HG03103 (cell line): ENCODE data around the gene PLA1A.
"Not testable (repeated sequence)": the region's sequence is repeated elsewhere in the genome, so short reads cannot be mapped to it uniquely, and the experiment has no call there.

Experiments used
- ATAC-seq: cut with Tn5 transposase; IDR thresholded peaks from one replicate; pipeline ENCODE4 v1.9.1; 2021; ENCODE audit warnings: low read depth; ENCODE audit not compliant: unreplicated experiment

Gene PLA1A

DNA sequence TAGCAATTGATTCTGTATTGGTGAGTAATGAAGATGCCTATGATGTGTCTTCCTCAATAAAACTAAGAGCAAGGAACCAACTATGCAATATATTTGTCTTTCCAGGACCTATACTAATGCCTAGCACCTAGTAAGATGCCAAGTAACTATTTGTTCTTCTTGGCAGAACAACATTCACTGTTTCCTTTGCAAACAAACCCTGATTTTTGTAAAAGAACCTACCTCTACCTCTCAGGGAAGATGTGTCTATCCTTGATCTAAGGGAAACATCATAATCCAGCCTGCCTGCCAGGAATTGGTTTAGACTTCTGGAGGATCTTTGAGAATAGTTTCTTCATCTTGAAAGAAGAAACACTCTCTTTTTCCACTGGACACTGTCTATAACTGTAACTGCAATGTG, 22.2 kb upstream of the PLA1A start:
- no peak for ATAC-seq

DNA sequence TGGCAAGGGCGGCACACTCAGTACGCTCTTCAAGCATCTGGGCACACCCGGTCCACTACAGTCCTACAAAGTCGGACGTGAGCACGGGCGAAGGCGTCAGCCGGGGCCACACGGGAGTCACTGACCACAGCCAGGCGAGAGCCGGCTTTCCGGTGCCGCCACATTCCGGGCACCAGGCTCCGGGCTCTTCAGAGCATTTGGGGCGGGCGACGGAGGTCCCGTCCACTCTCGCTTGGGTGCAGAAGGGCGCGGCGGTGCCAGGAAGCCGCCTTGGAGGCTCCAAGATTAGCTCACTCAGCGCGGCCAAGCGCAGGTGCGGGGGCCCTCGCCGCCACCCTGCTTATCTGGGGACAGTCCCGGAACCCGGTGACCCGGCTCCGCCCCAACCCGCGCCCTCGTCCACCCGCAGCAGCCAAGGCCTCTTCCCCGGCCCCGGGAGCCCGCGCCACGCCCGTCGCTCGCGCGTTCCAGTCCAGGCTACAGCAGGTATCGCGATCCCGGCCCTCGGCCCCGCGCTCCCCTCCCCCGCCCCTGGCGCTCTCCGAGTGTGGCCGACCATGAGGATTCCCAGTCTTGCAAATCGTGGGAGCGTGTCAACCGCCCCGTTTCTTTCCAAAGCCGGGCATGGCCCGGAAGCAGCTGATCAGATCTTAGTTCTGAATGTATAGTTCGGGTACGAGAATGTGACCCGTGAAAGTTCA, 18.2 kb upstream of the PLA1A start, which contains the start of gene ADPRH:
Gene ADPRH, plus strand, starts transcription at position 127 of the 701 bp plus-strand sequence. CDS start 2,678 bp downstream, outside the sequence.
- ATAC-seq, result peak; percentile 49

DNA sequence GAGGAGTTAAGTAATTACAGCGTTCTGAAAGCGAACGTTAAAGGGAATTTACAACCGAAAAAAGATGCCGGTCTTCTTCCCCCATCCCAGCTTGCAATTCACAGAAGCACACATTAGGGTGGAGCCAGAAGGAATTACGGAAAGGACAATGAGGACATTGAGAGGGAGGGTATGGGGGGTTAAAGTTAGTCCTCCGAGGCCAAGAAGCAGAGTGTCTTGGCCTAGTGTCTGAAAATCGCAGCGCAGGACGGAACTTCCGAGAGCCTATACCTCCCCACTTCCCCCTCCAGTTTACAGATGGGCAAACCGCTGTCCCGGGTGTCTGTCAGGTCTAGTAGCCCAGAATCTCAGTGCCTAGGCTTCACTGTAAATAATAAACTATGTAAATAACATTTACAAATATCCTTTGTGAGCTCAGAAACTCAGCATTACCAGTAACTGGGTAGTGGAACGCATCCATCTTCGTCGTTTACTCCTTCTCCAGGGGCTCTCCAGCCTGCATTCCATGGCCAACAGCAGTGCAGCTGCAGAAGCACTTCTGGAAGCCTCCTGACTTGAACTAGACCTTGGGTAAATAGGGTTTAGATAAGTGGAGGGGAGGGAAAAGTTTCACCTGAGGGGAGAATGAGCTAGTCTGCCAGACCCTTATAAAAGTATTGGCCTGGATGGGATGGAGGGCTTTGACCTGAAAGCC, 17.5 kb upstream of the PLA1A start:
- peak; percentile 53 for ATAC-seq

DNA sequence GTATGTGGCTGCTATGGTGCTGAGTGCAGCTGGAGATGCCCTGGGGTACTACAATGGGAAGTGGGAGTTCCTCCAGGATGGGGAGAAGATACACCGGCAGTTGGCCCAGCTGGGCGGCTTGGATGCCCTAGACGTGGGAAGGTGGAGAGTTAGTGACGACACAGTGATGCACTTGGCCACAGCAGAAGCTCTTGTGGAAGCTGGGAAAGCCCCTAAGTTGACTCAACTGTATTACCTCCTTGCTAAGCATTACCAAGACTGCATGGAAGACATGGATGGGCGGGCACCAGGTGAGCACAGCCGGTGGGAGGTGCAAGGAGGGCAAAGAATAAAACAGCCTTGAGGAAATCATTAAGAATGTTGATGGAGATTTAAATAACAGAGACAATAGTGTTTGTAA, 15.5 kb upstream of the PLA1A start:
- no peak for ATAC-seq

DNA sequence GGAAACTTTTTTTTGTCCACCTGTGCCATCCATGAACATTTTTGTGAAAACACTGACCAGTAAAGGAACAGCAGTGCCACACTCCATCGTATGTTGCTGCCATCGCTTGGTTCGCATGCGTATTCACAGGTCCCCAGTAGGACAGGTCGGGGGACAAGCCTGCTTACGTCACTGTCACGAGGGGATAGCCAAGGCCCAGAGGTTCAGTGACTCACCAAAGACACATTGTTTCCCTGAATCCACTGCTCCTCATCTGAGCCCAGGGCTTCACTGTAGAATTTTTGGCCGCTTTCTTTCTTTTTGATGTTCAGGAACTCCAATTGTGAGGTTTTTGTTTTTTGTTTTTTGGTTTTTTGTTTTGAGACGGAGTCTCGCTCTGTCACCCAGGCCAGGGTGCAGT, 12.5 kb upstream of the PLA1A start:
- no peak for ATAC-seq

DNA sequence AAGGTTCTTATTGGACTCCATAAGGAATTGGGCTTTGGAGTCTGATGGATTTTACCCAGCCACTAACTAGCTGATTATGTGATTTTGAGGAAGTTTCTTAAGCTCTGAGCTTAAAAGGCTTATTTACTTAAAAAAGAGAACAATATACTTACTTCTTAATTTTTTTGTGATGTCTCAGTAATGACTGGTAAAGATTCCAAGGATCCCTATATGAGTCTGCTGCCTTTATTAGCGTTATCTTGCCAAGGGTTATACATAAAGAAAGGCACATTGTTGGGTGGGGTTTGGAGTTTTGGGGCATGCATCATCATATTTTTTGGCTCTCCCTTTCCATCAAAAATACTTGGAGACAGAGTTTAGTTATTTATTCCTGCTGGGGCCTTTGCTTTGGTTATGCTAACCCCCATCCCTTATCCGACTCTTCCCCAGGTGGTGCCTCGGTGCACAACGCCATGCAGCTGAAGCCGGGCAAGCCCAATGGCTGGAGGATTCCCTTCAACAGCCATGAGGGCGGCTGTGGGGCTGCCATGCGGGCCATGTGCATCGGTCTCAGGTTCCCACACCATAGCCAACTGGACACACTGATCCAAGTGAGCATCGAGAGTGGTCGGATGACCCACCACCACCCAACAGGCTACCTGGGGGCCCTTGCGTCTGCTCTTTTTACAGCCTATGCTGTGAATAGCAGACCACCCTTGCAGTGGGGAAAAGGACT, 11.7 kb upstream of the PLA1A start:
- no peak for ATAC-seq

DNA sequence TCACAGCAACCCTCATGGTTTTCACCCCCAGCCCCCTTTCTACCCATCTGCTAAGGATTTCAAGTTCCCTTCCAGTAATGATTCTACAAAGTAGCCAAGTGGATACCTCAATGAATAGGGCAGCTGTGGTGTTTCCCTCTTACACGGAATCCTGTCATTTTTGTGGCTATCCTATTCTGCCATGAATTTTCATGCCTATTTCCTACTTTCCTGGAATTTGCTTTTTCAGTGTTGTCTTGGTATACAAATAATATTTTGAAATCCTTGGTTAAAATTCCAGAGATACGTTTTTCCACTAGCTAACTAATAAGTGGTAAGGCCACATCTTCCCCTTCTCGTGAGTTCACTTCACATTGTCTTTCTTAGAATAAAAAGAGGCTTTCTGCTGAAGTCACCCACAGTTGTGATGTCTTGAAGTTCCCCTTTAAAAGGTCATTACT, 10.9 kb upstream of the PLA1A start:
- no peak for ATAC-seq

DNA sequence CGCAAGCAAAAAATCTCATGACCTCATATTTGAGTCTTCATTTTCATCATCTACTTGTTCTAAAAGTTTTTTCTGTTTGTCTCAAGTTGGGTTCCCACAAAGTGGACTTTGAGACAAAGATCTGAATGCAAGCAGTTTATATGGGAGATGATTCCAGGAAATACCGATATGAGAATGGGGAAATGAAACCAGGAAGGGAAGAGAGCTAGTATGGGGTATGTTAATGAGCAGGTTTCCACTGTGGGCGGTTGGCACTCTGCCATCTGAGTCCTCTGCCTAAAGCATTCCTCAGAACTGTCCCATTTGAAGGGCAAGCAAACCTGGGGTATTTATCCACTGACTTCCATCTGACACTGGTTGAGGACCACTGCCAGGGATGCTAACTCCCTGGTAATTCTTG, 9.6 kb upstream of the PLA1A start:
- ATAC-seq, result no peak

DNA sequence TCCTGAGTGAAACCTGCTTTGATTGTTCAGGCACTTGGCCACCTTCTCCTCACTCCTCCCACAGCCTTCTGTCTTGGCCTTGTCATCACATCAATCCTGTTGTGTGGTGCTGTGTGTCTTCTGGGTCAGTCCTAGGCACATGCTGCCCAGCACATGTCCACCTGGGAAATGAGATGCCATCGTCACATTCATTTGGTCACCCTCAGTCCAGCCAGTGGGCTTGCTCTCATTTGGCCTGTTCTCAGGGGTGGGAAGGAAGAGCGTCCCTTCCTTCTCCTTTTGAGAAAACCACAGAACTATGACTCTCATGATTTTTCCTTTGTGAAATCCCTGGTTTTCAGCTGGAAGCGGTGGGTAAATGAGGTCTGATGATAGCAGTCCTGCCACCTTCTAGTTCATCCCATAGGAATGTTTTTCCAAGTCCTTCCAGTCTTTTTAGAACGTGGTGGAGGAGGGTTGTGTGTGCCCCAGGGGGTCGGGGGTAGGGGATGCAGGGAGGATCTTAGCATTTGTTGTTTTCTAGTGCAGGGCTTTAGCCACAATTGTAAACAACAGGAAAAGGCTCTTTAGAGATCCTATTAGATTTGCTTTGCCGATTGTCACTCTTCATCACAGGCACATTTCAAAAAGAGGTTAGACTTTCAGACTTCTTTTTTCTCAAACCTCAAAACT, 8.4 kb upstream of the PLA1A start:
- ATAC-seq, result no peak

DNA sequence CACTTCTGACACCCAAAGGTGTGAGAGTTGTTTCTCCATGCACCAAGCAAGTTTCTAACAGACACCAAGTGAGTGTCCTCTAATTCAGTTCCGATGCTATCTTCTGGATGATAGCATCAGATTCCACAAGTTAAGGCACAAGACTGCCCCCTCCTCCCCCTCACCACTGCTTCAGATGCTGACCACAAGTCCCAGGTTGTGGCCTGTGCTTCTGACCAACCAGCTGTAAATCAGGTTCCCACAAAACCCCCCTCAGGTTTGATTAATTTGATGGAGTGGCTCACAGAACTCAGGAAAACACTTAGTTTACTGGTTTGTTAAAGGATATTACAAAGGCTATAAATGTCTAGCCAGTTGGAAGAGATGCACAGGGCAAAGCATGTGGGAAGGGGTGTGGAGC, 7.0 kb upstream of the PLA1A start:
- ATAC-seq, result no peak

DNA sequence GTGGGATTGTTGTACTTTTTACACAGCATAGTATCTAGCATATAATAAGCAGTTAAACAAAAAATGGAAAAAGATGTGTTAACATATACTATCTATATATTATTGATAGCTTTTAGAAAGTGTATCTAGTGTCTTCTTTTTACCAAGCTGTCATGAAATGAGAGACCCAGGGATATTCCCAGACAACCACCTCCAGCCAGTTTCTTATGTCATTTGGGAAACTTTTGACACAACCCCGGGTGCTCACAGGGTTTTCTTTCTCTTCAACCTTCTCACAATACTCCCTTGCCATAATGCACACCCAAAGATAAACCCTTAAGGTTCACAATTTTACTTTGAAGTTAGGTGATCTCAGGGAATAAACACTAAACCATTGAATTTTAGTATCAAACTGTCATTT, 4.8 kb upstream of the PLA1A start:
- ATAC-seq, result no peak

DNA sequence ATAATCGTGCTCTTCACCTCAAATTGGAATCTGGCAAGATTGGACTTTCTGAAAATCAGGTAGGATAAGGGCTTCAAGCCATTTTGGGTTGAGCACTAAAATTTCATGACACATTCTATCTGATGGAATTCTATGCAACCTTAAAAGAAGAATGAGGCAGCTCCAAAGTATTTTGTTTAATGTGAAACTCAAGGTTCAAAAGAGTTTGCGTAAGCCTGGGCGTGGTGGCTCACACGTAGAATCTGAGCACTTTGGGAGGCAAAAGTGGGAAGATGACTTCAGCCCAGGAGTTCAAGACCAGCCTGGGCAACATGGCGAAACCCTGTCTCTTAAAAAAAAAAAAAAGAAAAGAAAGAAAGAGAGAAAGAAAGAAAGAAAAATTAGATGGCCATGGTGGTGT, 3.6 kb upstream of the PLA1A start:
- no peak for ATAC-seq

DNA sequence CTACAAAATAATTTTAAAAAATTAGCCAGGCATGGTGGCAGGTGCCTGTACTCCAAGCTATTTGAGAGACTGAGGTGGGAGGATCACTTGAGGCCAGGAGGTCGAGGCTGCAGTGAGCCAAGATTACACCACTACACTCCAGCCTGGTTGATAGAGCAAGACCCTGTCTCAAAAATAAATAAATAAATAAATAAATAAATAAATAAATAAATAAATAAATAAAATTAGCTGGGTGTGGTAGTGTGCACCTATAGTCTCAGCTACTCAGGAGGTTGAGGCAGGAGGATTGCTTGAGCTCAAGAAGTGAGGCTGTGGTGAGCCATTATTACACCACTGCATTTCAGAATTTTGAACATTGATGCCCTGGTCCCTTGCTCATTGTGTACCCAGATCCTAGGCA, 2.8 kb upstream of the PLA1A start:
- ATAC-seq, result not testable (repeated sequence)

DNA sequence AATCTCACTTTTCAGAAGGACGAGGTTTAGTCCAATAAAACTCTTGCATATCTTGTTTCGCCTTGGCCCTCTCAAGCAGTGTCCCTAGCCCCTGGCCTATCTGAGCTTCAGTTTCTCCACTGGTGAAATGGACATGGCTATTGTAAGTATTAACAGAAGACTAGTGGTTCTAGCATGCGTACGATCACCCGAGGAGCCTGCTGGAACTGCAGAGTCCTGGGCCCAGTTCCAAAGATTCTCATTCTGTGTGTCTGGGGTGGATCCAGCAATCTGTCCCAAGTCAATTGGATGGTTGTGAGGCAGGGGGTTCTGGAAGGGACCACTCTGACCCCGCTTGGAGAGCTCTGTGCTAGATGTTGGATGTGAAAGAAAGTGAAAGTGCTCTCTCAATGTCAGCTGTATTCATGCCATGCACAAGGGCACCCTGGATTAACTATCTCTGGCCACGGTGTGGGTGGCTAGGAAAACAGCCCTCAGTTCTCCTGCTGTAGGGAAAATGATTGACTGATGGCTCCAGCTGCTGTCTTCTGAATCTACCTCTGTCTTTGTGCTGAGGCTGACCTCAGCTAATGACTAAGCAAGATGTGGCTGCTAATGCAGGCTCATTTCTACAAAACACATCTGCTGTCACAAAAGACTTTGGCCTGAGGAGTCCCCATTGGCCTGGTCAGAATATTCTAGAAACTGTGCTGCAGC, 1.9 kb upstream of the PLA1A start:
- no peak for ATAC-seq

DNA sequence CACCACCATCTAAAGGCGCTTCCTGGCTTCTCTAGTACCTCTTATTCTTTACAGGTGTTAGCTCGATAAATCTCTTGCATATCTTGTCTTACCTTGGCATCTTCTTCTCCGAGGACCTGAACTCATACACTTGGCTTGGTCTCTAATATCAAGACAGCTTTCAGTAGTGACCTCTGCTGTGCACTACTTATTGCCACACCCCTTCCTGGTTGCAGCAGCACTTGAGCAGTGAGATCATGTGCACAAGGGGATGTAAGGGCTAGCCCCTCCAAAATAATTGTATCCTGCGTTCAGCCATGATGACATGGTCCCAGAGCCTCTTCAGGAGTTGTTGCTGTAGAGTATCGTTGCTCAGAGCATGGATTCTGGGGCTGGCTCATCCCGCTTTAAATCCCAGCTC, 1.3 kb upstream of the PLA1A start:
- no peak for ATAC-seq

DNA sequence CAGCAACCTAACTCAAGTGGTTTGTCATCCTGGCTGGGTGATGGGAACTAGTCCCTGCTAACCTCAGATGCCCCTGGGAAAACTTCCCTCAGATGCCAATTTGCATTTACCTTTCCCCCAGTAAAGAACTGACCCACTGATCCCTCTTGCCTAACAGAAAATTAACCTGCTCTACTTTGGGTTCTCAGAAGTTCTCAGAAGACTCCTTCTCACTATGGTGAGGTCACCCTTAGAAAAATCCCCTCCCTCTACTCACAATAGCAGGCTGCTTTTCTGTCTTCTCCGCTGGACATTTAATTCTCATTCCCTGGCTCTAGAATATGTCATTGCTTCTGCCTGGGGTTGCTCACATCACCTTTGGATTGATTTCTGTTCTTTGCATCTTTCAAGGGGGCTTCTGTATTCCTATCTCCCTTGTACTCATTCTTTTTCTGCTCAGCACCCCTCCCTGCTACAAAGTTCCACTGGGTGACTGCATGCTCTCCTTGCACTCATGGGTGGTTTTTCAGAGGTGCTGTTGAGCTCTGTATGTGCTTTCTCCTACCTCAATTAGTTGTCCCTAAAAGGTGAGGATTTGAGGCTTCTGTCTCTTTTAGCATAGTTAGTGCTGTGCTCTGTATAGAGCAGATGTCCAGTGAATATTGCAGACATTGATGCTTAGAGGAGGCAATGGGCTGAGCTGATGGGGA, 869 bp downstream of the PLA1A start:
- peak; percentile 37 for ATAC-seq

DNA sequence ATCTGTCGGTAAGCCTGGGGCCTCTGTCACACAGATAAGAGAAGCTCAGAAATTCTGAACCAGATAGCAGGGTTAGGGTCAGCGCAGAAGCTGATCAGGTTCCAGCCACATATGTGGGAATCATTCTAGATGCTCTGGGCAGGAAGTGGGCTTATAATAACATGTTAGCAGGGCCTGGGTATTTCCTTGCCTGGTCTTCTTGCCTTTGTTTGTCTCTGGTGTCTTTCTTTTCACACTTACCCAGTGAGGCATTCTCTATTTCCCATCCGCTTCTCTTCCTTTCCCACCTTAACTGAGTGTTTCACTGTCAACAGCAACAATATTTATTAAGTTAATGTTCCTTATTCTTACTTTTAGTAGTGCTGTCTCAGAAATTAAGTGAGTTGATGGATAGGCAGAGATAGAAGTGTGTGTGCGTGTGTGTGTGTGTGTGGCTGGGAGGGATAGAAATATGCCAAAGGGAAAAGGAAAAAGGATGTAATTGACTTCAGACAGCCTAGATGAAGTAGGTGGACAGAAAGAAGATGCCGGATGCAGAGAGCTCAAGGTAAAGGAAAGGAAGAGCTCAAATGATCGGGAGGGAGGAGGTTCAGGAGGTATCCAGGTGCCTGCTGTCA, 2.0 kb downstream of the PLA1A start:
- ATAC-seq, result no peak

DNA sequence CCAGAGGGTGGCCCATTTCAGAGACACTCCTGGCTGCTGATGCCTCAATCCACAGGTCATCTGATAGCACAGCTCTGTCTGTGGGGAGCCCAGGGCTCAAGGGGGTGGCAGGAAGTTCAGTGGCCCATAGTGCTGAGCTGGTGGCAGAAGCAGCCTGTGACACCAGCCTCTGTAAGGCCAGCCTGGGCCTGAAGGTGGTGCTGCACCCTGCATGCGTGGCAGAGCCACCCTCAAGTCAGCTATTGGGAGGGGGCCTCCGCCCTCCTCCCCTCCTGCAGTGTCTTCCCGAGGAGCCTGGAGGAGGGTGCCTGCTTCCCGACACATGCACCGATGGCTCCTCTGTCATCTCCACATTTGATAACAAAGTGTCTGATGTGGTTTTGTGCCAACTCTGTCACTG, 3.0 kb downstream of the PLA1A start:
- ATAC-seq, result peak; percentile 69

DNA sequence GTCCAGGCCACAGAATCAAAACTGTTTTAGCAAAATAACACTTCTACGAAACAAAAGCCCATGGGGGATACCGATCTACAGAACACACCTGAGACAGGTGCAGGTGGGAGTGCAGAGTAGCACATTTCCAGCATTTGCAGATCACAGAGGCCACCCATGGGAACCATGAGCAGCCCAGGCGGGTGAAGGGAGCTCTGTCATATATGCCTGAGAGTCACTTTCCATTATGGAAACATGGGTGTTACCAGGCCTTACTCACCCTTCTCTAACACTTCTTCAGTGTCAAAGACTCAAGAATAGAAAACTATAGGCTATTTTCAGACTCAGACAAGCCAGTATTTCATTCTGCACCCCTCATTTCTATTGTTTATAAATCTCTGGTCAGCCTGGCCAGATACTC, 3.5 kb downstream of the PLA1A start:
- ATAC-seq, result peak; percentile 0
